OCI-LY7 (cell line): ENCODE data around the gene MYH11.

Source experiments
- EZH2phosphoT487 ChIP-seq: fragments of 200-600 bp; sonication (generic); IDR thresholded peaks from 2 replicates; pipeline ENCODE4 v1.6.1; 2018; ENCODE audit warnings: low read depth, borderline replicate concordance, mild to moderate bottlenecking, mixed run types, antibody characterized with exemption, low read length, moderate library complexity, mixed read lengths
- TF ChIP-seq, protein P1 (sequence below): fragments of 200-600 bp; sonication (generic); conservative IDR thresholded peaks from 2 replicates; pipeline ENCODE4 v1.5.1; 2014; ENCODE audit warnings: mild to moderate bottlenecking, antibody characterized with exemption, low read length, moderate library complexity, mixed read lengths

DNA sequence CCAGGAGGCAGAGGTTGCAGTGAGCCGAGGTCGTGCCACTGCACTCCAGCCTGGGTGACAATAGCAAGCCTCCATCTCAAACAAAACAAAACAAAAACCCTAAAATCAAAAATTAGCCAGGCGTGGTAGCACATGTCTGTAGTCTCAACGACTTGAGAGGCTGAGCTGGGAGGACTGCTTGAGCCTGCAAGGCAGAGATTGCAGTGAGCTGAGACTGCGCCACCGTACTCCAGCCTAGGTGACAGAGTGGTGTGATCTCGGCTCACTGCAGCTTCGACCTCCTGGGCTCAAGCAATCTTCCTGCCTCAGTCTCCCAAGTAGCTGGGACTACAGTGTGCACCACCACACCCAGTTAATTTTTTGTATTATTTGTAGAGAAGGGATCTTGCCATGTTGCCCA, 87.6 kb downstream of the MYH11 start:
- TF ChIP-seq, protein P1, sequence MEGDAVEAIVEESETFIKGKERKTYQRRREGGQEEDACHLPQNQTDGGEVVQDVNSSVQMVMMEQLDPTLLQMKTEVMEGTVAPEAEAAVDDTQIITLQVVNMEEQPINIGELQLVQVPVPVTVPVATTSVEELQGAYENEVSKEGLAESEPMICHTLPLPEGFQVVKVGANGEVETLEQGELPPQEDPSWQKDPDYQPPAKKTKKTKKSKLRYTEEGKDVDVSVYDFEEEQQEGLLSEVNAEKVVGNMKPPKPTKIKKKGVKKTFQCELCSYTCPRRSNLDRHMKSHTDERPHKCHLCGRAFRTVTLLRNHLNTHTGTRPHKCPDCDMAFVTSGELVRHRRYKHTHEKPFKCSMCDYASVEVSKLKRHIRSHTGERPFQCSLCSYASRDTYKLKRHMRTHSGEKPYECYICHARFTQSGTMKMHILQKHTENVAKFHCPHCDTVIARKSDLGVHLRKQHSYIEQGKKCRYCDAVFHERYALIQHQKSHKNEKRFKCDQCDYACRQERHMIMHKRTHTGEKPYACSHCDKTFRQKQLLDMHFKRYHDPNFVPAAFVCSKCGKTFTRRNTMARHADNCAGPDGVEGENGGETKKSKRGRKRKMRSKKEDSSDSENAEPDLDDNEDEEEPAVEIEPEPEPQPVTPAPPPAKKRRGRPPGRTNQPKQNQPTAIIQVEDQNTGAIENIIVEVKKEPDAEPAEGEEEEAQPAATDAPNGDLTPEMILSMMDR = no peak
- TF ChIP-seq EZH2phosphoT487 = no peak
